ENCODE data around the gene KRT34. TPM values are rescaled to one million over a fixed set of nuclear protein-coding genes. Genes with fewer than 3 reads are reported as not detected.
"Not testable (repeated sequence)": the region's sequence is repeated elsewhere in the genome, so short reads cannot be mapped to it uniquely, and the experiment has no call there.

The KRT34 gene
- total RNA-seq, 2 experiments from 2014 or later, result not detected

GRCh38 chr17:41386227-41386626 is 4.1 kb upstream of the KRT34 start:
- ChIA-PET POLR2A (no interaction called here), CTCF (no interaction called here)
- H3K9me3 Mint-ChIP-seq (ENCODE audit: insufficient read depth), result no peaks in the 10 kb centered on the region
- no peaks in the 10 kb centered on the region for H3K4me1 Mint-ChIP-seq (ENCODE audit: low read depth)
- H3K27me3 Mint-ChIP-seq (ENCODE audit: low read depth), result peaks cover 10% of the 10 kb centered on the region
- H3K36me3 Mint-ChIP-seq (ENCODE audit: low read depth), result peaks cover 3% of the 10 kb centered on the region
- H3K4me3 Mint-ChIP-seq, result no peak overlapping the region
- H3K27ac Mint-ChIP-seq, result no peak overlapping the region
- no peak for DNase-seq
- no peak for ATAC-seq

- no peak overlapping the region for H3K27ac Mint-ChIP-seq
- CTCF ChIA-PET, result no interaction called here
- POLR2A ChIA-PET, result no interaction called here
- peaks cover 6% of the 10 kb centered on the region for H3K27me3 Mint-ChIP-seq (ENCODE audit: low read depth)
- no peaks in the 10 kb centered on the region for H3K9me3 Mint-ChIP-seq (ENCODE audit: insufficient read depth)
- H3K36me3 Mint-ChIP-seq (ENCODE audit: low read depth), result peaks cover 3% of the 10 kb centered on the region
- DNase-seq (no peak), ATAC-seq (no peak)
- H3K4me3 Mint-ChIP-seq, result no peak overlapping the region
- no peaks in the 10 kb centered on the region for H3K4me1 Mint-ChIP-seq (ENCODE audit: low read depth)
Measured at GRCh38 chr17:41383690-41384089, 1.6 kb upstream of the KRT34 start.

GRCh38 chr17:41382394-41382793 is 288 bp upstream of the KRT34 start:
- CTCF ChIA-PET, result no interaction called here
- Mint-ChIP-seq H3K4me3 (no peak overlapping the region), H3K9me3 (ENCODE audit: insufficient read depth) (no peaks in the 10 kb centered on the region), H3K27ac (no peak overlapping the region), H3K27me3 (ENCODE audit: low read depth) (peaks cover 6% of the 10 kb centered on the region), H3K36me3 (ENCODE audit: low read depth) (peaks cover 3% of the 10 kb centered on the region), H3K4me1 (ENCODE audit: low read depth) (no peaks in the 10 kb centered on the region)
- no peak for DNase-seq
- ATAC-seq, result no peak
- POLR2A ChIA-PET, result no interaction called here

GRCh38 chr17:41380091-41380490 is 2.0 kb downstream of the KRT34 start:
- H3K4me1 Mint-ChIP-seq (ENCODE audit: low read depth); CTCF ChIA-PET; POLR2A ChIA-PET; H3K27me3 Mint-ChIP-seq (ENCODE audit: low read depth); H3K27ac Mint-ChIP-seq; H3K9me3 Mint-ChIP-seq (ENCODE audit: insufficient read depth); H3K4me3 Mint-ChIP-seq; ATAC-seq; H3K36me3 Mint-ChIP-seq (ENCODE audit: low read depth); DNase-seq: not testable (repeated sequence)

- no peak overlapping the region for H3K4me3 Mint-ChIP-seq
- POLR2A ChIA-PET, result interaction anchor here (0.6 kb wide), 1 partner anchor 681 kb away, joined by 3 read pairs; no protein-coding TSS in a partner anchor
- no peaks in the 10 kb centered on the region for H3K4me1 Mint-ChIP-seq (ENCODE audit: low read depth)
- no peaks in the 10 kb centered on the region for H3K36me3 Mint-ChIP-seq (ENCODE audit: low read depth)
- DNase-seq, result no peak
- peaks cover 3% of the 10 kb centered on the region for H3K27me3 Mint-ChIP-seq (ENCODE audit: low read depth)
- H3K9me3 Mint-ChIP-seq (ENCODE audit: insufficient read depth), result no peaks in the 10 kb centered on the region
- no peak overlapping the region for H3K27ac Mint-ChIP-seq
- no peak for ATAC-seq
- CTCF ChIA-PET, result no interaction called here
Measured at GRCh38 chr17:41377546-41377945, 4.6 kb downstream of the KRT34 start.

GRCh38 chr17:41369713-41370112 is 12.4 kb downstream of the KRT34 start, which contains the start of gene KRT33B:
TSS of gene KRT33B (minus strand) at chr17:41369813. CDS start at chr17:41369750, 63 bp downstream.
- peaks cover 2% of the 10 kb centered on the region for H3K27me3 Mint-ChIP-seq (ENCODE audit: low read depth)
- H3K36me3 Mint-ChIP-seq (ENCODE audit: low read depth), result no peaks in the 10 kb centered on the region
- ATAC-seq (no peak), DNase-seq (no peak)
- CTCF ChIA-PET, result interaction anchor here (0.8 to 1.3 kb wide), 2 partner anchors 47 to 179 kb away, joined by 4 read pairs; no protein-coding TSS in a partner anchor
- POLR2A ChIA-PET, result no interaction called here
- H3K4me1 Mint-ChIP-seq (ENCODE audit: low read depth), result no peaks in the 10 kb centered on the region
- H3K27ac Mint-ChIP-seq, result no peak within 1 kb of the TSS
- H3K9me3 Mint-ChIP-seq (ENCODE audit: insufficient read depth), result no peaks in the 10 kb centered on the region
- H3K4me3 Mint-ChIP-seq, result no peak within 1 kb of the TSS

GRCh38 chr17:41369023-41369422 is 13.1 kb downstream of the KRT34 start:
- no peak for ATAC-seq
- Mint-ChIP-seq H3K36me3 (ENCODE audit: low read depth) (no peaks in the 10 kb centered on the region), H3K4me1 (ENCODE audit: low read depth) (no peaks in the 10 kb centered on the region), H3K27ac (no peak overlapping the region), H3K27me3 (ENCODE audit: low read depth) (peaks cover 2% of the 10 kb centered on the region), H3K4me3 (no peak overlapping the region), H3K9me3 (ENCODE audit: insufficient read depth) (no peaks in the 10 kb centered on the region)
- no peak for DNase-seq
- ChIA-PET CTCF (interaction anchor here (1.3 kb wide), 1 partner anchor 47 kb away, joined by 4 read pairs; no protein-coding TSS in a partner anchor), POLR2A (no interaction called here)

- Mint-ChIP-seq H3K9me3 (ENCODE audit: insufficient read depth) (no peaks in the 10 kb centered on the region), H3K4me1 (ENCODE audit: low read depth) (no peaks in the 10 kb centered on the region), H3K4me3 (no peak overlapping the region), H3K36me3 (ENCODE audit: low read depth) (no peaks in the 10 kb centered on the region), H3K27me3 (ENCODE audit: low read depth) (peaks cover 2% of the 10 kb centered on the region), H3K27ac (no peak overlapping the region)
- POLR2A ChIA-PET, result no interaction called here
- CTCF ChIA-PET, result no interaction called here
- DNase-seq (no peak), ATAC-seq (no peak)
Measured at GRCh38 chr17:41367426-41368075, 14.6 kb downstream of the KRT34 start.

GRCh38 chr17:41366070-41366469 is 16.0 kb downstream of the KRT34 start:
- ATAC-seq (no peak), DNase-seq (no peak)
- no peak overlapping the region for H3K27ac Mint-ChIP-seq
- no peaks in the 10 kb centered on the region for H3K36me3 Mint-ChIP-seq (ENCODE audit: low read depth)
- ChIA-PET POLR2A (no interaction called here), CTCF (no interaction called here)
- H3K27me3 Mint-ChIP-seq (ENCODE audit: low read depth), result peaks cover 2% of the 10 kb centered on the region
- H3K4me3 Mint-ChIP-seq, result no peak overlapping the region
- peaks cover 8% of the 10 kb centered on the region for H3K9me3 Mint-ChIP-seq (ENCODE audit: insufficient read depth)
- H3K4me1 Mint-ChIP-seq (ENCODE audit: low read depth), result no peaks in the 10 kb centered on the region

GRCh38 chr17:41363881-41364280 is 18.2 kb downstream of the KRT34 start:
- DNase-seq (no peak), ATAC-seq (no peak)
- Mint-ChIP-seq H3K4me1 (ENCODE audit: low read depth) (no peaks in the 10 kb centered on the region), H3K27ac (no peak overlapping the region), H3K36me3 (ENCODE audit: low read depth) (no peaks in the 10 kb centered on the region), H3K4me3 (no peak overlapping the region), H3K9me3 (ENCODE audit: insufficient read depth) (peaks cover 8% of the 10 kb centered on the region), H3K27me3 (ENCODE audit: low read depth) (no peaks in the 10 kb centered on the region)
- ChIA-PET CTCF (no interaction called here), POLR2A (no interaction called here)

- H3K27ac Mint-ChIP-seq, result no peak overlapping the region
- H3K4me3 Mint-ChIP-seq, result no peak overlapping the region
- peaks cover 8% of the 10 kb centered on the region for H3K9me3 Mint-ChIP-seq (ENCODE audit: insufficient read depth)
- peaks cover 7% of the 10 kb centered on the region for H3K27me3 Mint-ChIP-seq (ENCODE audit: low read depth)
- POLR2A ChIA-PET, result no interaction called here
- H3K36me3 Mint-ChIP-seq (ENCODE audit: low read depth), result no peaks in the 10 kb centered on the region
- ATAC-seq (no peak), DNase-seq (no peak)
- CTCF ChIA-PET, result no interaction called here
- no peaks in the 10 kb centered on the region for H3K4me1 Mint-ChIP-seq (ENCODE audit: low read depth)
Measured at GRCh38 chr17:41360296-41360995, 21.7 kb downstream of the KRT34 start.

- Mint-ChIP-seq H3K9me3 (ENCODE audit: insufficient read depth) (no peaks in the 10 kb centered on the region), H3K27ac (no peak overlapping the region), H3K4me1 (ENCODE audit: low read depth) (no peaks in the 10 kb centered on the region), H3K36me3 (ENCODE audit: low read depth) (no peaks in the 10 kb centered on the region), H3K27me3 (ENCODE audit: low read depth) (peaks cover 21% of the 10 kb centered on the region), H3K4me3 (no peak overlapping the region)
- CTCF ChIA-PET, result no interaction called here
- no peak for DNase-seq
- ATAC-seq, result no peak
- POLR2A ChIA-PET, result no interaction called here
Measured at GRCh38 chr17:41354536-41354935, 27.6 kb downstream of the KRT34 start.
